Endothelial cell of umbilical vein (primary cell): ENCODE measurements around the gene ANKS1B. TPM values are rescaled to one million over a fixed set of nuclear protein-coding genes. Genes with fewer than 3 reads are reported as not detected.
"Not testable (repeated sequence)": the region's sequence is repeated elsewhere in the genome, so short reads cannot be mapped to it uniquely, and the experiment has no call there.

Experiments used
- BruUV-seq: library from RNA; stranded (reverse); fragments of 400-500 nt; replicated peaks from 2 replicates; lab custom pipeline; 2021; lab: Mats Ljungman, UMichigan
- CTCF ChIA-PET: fragments of 300-600, 350-600 bp; sonication (Branson Sonifier 250); formaldehyde crosslinking; loops from one replicate; lab custom pipeline; 2021; ENCODE audit warnings: antibody characterized with exemption, inconsistent platforms; lab: Charles Lee
- POLR2A ChIA-PET: fragments of 300-600, 350-600 bp; sonication (Branson Sonifier 250); formaldehyde crosslinking; loops from one replicate; lab custom pipeline; 2021; ENCODE audit warnings: antibody characterized with exemption, inconsistent platforms; lab: Charles Lee
- DNase-seq: peaks from one replicate; pipeline ENCODE4 v3.0.0-alpha.2; 2011; ENCODE audit warnings: low read depth, low spot score
- FAIRE-seq: peaks from 2 replicates; lab custom pipeline; 2011; peaks lifted over from hg19 to GRCh38; lab: Jason Lieb, UNC
- H2AFZ ChIP-seq: 2 replicates; pipeline ENCODE4 v1.6.0; 2012; ENCODE audit warnings: low read depth, low read length, control low read depth, inconsistent platforms
- H3K27ac ChIP-seq: 2 replicates; pipeline ENCODE4 v1.5.1; 2011; ENCODE audit warnings: low read depth, mild to moderate bottlenecking, control low read depth, low read length, moderate library complexity; ENCODE audit not compliant: insufficient read depth
- H3K27me3 ChIP-seq, 2 experiments: 2 replicates each; pipeline versions ENCODE4 v1.6.0 to v1.6.1; 2011; ENCODE audit warnings: low read length in 2 of 2, mixed read lengths in 1 of 2; ENCODE audit not compliant: control insufficient read depth in 2 of 2, insufficient read depth in 2 of 2
- H3K36me3 ChIP-seq, 2 experiments: 2 replicates in 1 of 2; 3 replicates in 1 of 2; pipeline ENCODE4 v1.5.1; 2011; ENCODE audit warnings: low read length in 2 of 2, mild to moderate bottlenecking in 1 of 2, moderate library complexity in 1 of 2; ENCODE audit not compliant: control insufficient read depth in 2 of 2, insufficient read depth in 2 of 2; ENCODE audit errors: extremely low read depth in 1 of 2
- H3K4me1 ChIP-seq: 3 replicates; pipeline ENCODE4 v1.5.1; 2011; ENCODE audit warnings: mild to moderate bottlenecking, low read length; ENCODE audit not compliant: control insufficient read depth, insufficient read depth; ENCODE audit errors: extremely low read depth
- H3K4me2 ChIP-seq: 2 replicates; pipeline ENCODE4 v1.6.1; 2011; ENCODE audit warnings: low read length, control low read depth, mixed read lengths; ENCODE audit not compliant: insufficient read depth
- H3K4me3 ChIP-seq, 3 experiments: fragments of 200-600 bp in 1 of 3; sonication (generic), shearing (Covaris generic) in 1 of 3; replicated peaks in 1 of 3; 2 replicates each; pipeline ENCODE4 v1.5.1; 2011 to 2016; ENCODE audit warnings: control low read depth in 3 of 3, low read length in 3 of 3, mild to moderate bottlenecking in 2 of 3, inconsistent platforms in 1 of 3, low read depth in 1 of 3, moderate library complexity in 1 of 3; ENCODE audit not compliant: insufficient read depth in 1 of 3
- H3K79me2 ChIP-seq: 2 replicates; pipeline ENCODE4 v1.6.0; 2012; ENCODE audit warnings: low read length, inconsistent platforms; ENCODE audit not compliant: control insufficient read depth, insufficient read depth
- H3K9ac ChIP-seq: replicated peaks from 2 replicates; pipeline ENCODE3; 2011; ENCODE audit warnings: low read length, control low read depth; ENCODE audit not compliant: insufficient read depth; ENCODE audit errors: extremely low read depth
- H3K9me1 ChIP-seq: replicated peaks from 3 replicates; pipeline ENCODE4 v1.6.0; 2011; ENCODE audit warnings: mild to moderate bottlenecking, low read length; ENCODE audit not compliant: control insufficient read depth, insufficient read depth; ENCODE audit errors: extremely low read depth
- H3K9me3 ChIP-seq: replicated peaks from 2 replicates; pipeline ENCODE4 v1.5.1; 2012; ENCODE audit warnings: low read length, inconsistent platforms; ENCODE audit not compliant: control insufficient read depth, insufficient read depth
- H4K20me1 ChIP-seq: replicated peaks from 2 replicates; pipeline ENCODE3; 2011; ENCODE audit warnings: mild to moderate bottlenecking, low read length; ENCODE audit not compliant: control insufficient read depth, insufficient read depth; ENCODE audit errors: extremely low read depth
- CTCF ChIP-seq, 2 donors: IDR thresholded peaks; 1 replicate in 1 of 2; 2 replicates in 1 of 2; pipeline ENCODE4 v1.5.1; 2011; ENCODE audit warnings: low read length in 2 of 2, mild to moderate bottlenecking in 2 of 2, moderate library complexity in 2 of 2, control low read depth in 1 of 2, inconsistent platforms in 1 of 2, low read depth in 1 of 2; ENCODE audit not compliant: insufficient read depth in 1 of 2; ENCODE audit errors: extremely low read depth in 1 of 2
- dilution Hi-C: fragments of 300-500 bp; cut with MboI; formaldehyde crosslinking; loops from one replicate; pipeline ENCODE4 v1.15.0; 2019; ENCODE audit warnings: low sequenced_read_pairs; ENCODE audit not compliant: extremely low pct_ligation_motif_present
- intact Hi-C: fragments of 100-400 bp; cut with micrococcal nuclease; formaldehyde crosslinking; loops from one replicate; pipeline ENCODE4 v1.10.0; 2022
- polyA plus RNA-seq, 4 experiments: library from polyadenylated mRNA; depleted of rRNA in 3 of 4; stranded (reverse) in 3 of 4; unstranded in 1 of 4; fragments of >200 nt; gene quantifications; 2 replicates each; pipeline versions ENCODE4 v1.2.1 to v1.2.3, GENCODE V29; 2011 to 2012; ENCODE audit warnings: missing spikeins in 1 of 4
- total RNA-seq: library from RNA; stranded (reverse); gene quantifications from 2 replicates; pipeline ENCODE4 v1.2.3, GENCODE V29; 2021

The ANKS1B gene
- total and polyA plus RNA-seq, 2 donors (not counting 3 experiments of a cell fraction or from before 2014, with no cell fraction given), result 0.15 to 0.38 TPM

GRCh38 chr12:99627459-99627858, 357.3 kb downstream of the ANKS1B start:
- no peak for FAIRE-seq
- TF ChIP-seq CTCF (IDR thresholded peaks at IDR 0.05; ENCODE audit: extremely low read depth in 1 of 2, insufficient read depth in 1 of 2, low read depth in 1 of 2, low read length in 2 of 2), result no peak
- no peak overlapping the region for H3K27ac ChIP-seq
- peaks cover 4% of the 10 kb centered on the region for H3K9me3 ChIP-seq
- no peak overlapping the region for H2AFZ ChIP-seq
- BruUV-seq, result no TSS peak
- DNase-seq, result no peak
- H3K4me1 ChIP-seq, result no peaks in the 10 kb centered on the region
- CTCF ChIA-PET, result no interaction called here
- H3K9ac ChIP-seq, result no peak overlapping the region
- no peaks in the 10 kb centered on the region for H4K20me1 ChIP-seq
- H3K27me3 ChIP-seq, result no peaks in the 10 kb centered on the region
- H3K9me1 ChIP-seq, result no peaks in the 10 kb centered on the region
- no peaks in the 10 kb centered on the region for H3K79me2 ChIP-seq
- POLR2A ChIA-PET, result no interaction called here
- dilution Hi-C loops, result no loop called here
- H3K4me3 ChIP-seq, result no peak overlapping the region
- intact Hi-C loops, result no loop called here
- H3K36me3 ChIP-seq, result no peaks in the 10 kb centered on the region
- no peak overlapping the region for H3K4me2 ChIP-seq

DNA sequence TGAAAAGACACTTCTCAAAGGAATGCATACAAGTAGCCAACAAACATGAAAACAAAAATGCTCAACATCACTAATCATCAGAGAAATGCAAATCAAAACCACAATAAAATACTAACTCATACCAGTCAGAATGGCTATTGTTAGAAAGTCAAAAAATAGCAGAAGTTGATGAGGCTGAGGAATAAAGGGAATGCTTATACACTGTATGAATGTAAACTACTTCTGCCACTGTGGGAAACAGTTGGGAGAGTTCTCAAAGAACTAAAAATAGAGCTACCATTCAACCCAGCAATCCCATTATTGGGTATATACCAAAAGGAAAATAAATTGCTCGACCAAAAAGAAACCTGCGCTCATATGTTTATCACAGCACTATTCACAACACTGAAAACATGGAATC, 360.1 kb downstream of the ANKS1B start:
- dilution Hi-C loops, POLR2A ChIA-PET, H4K20me1 ChIP-seq, H3K9me3 ChIP-seq, H3K36me3 ChIP-seq, BruUV-seq, DNase-seq, H3K4me3 ChIP-seq, H3K27me3 ChIP-seq, H3K9me1 ChIP-seq, H3K27ac ChIP-seq, intact Hi-C loops, CTCF ChIA-PET, H3K4me1 ChIP-seq, H2AFZ ChIP-seq, H3K4me2 ChIP-seq, H3K9ac ChIP-seq, FAIRE-seq, H3K79me2 ChIP-seq: not testable (repeated sequence)
